A172 (cell line): Measurements from ENCODE around the gene BMPR1A. TPM values are rescaled to one million over a fixed set of nuclear protein-coding genes. Genes with fewer than 3 reads are reported as not detected.
"Not testable (repeated sequence)": the region's sequence is repeated elsewhere in the genome, so short reads cannot be mapped to it uniquely, and the experiment has no call there.

Experiments
- DNase-seq: peaks from one replicate; pipeline ENCODE4 v3.0.0-alpha.2; 2015; ENCODE audit warnings: low spot score
- total RNA-seq: library from RNA; depleted of rRNA; stranded (reverse); fragments of >200 nt; shearing (Covaris generic); gene quantifications from 2 replicates; pipeline ENCODE4 v1.2.3, GENCODE V29; 2014

The BMPR1A gene
- total RNA-seq, 1 experiment from 2014 or later, result 50.1 TPM

GRCh38 chr10:86730227-86730626, 26.2 kb upstream of the BMPR1A start:
- no peak for DNase-seq

- DNase-seq, result no peak
Observed at GRCh38 chr10:86732771-86733170, 23.6 kb upstream of the BMPR1A start.

- no peak for DNase-seq
Observed at GRCh38 chr10:86733260-86733671, 23.2 kb upstream of the BMPR1A start.

- DNase-seq, result no peak
Observed at GRCh38 chr10:86734207-86734988, 22.0 kb upstream of the BMPR1A start.

GRCh38 chr10:86735278-86735677, 21.1 kb upstream of the BMPR1A start:
- DNase-seq, result not testable (repeated sequence)

- no peak for DNase-seq
Observed at GRCh38 chr10:86742230-86742629, 14.2 kb upstream of the BMPR1A start.

- DNase-seq, result no peak
Observed at GRCh38 chr10:86744067-86744725, 12.2 kb upstream of the BMPR1A start.

GRCh38 chr10:86747796-86748581, 8.4 kb upstream of the BMPR1A start:
- no peak for DNase-seq

GRCh38 chr10:86749854-86750253, 6.6 kb upstream of the BMPR1A start:
- no peak for DNase-seq

- no peak for DNase-seq
Observed at GRCh38 chr10:86751477-86751876, 4.9 kb upstream of the BMPR1A start.

- no peak for DNase-seq
Observed at GRCh38 chr10:86752311-86752710, 4.1 kb upstream of the BMPR1A start.

- DNase-seq, result no peak
Observed at GRCh38 chr10:86753051-86753450, 3.4 kb upstream of the BMPR1A start.

GRCh38 chr10:86753638-86754434, 2.6 kb upstream of the BMPR1A start:
- no peak for DNase-seq

- no peak for DNase-seq
Observed at GRCh38 chr10:86755454-86755739, 1.0 kb upstream of the BMPR1A start.

GRCh38 chr10:86755740-86756510, 494 bp upstream of the BMPR1A start:
- DNase-seq, result peak; percentile 69

GRCh38 chr10:86757113-86757972, 924 bp downstream of the BMPR1A start:
- DNase-seq, result peak; percentile 39

GRCh38 chr10:86758189-86759072, 2.0 kb downstream of the BMPR1A start:
- peak; percentile 35 for DNase-seq

GRCh38 chr10:86759073-86759672, 2.8 kb downstream of the BMPR1A start:
- DNase-seq, result no peak

- no peak for DNase-seq
Observed at GRCh38 chr10:86763404-86763803, 7.0 kb downstream of the BMPR1A start.
